ENCODE results near the gene BBOF1.
"Not testable (repeated sequence)": the region's sequence is repeated elsewhere in the genome, so short reads cannot be mapped to it uniquely, and the experiment has no call there.

BBOF1 gene

GRCh38 chr14:74105381-74105780 is 86.2 kb downstream of the BBOF1 start:
- no peak for DNase-seq (ENCODE audit: low read depth)

GRCh38 chr14:74109369-74109768 is 90.2 kb downstream of the BBOF1 start:
- DNase-seq (ENCODE audit: low read depth): no peak

- not testable (repeated sequence) for DNase-seq (ENCODE audit: low read depth)
These were observed 92.5 kb downstream of the BBOF1 start for GRCh38 chr14:74111395-74112216.

Measured in stimulated activated CD8-positive, alpha-beta memory T cell treated with anti-CD3 and anti-CD28 coated beads, Interleukin-12 subunit alpha, Interleukin-12 subunit beta, amount 100 ng/mL, for 1 hour (primary cell).